IMR-90 (cell line): ENCODE measurements around the gene RNFT2. TPM values are rescaled to one million over a fixed set of nuclear protein-coding genes. Genes with fewer than 3 reads are reported as not detected.

Experiments
- ATAC-seq: fragments of 200-7000 bp; cut with Tn5 transposase; 2 replicates; pipeline ENCODE4 v1.9.1; 2020; ENCODE audit warnings: low read depth, mild to moderate bottlenecking, moderate library complexity
- BruUV-seq: library from RNA; stranded (reverse); fragments of 400-500 nt; replicated peaks from 2 replicates; lab custom pipeline; 2021; lab: Mats Ljungman, UMichigan
- CTCF ChIA-PET: fragments of 300-600 bp; formaldehyde crosslinking; extraction: SDS; loops from one replicate; lab custom pipeline; 2021; ENCODE audit warnings: antibody characterized with exemption; lab: Yijun Ruan, JAX
- POLR2A ChIA-PET: fragments of 300-600 bp; sonication (Branson Sonifier 250); formaldehyde crosslinking; loops from one replicate; lab custom pipeline; 2022; ENCODE audit warnings: antibody characterized with exemption; ENCODE audit not compliant: unreplicated experiment; lab: Charles Lee
- DNase-seq: peaks from one replicate; pipeline ENCODE4 v3.0.0; 2013
- H2AFZ ChIP-seq: replicated peaks from 2 replicates; pipeline ENCODE3; 2013; ENCODE audit warnings: low read length, mild to moderate bottlenecking; ENCODE audit not compliant: poor library complexity
- H2AK5ac ChIP-seq: 2 replicates; pipeline ENCODE4 v1.6.1; 2013; ENCODE audit warnings: low read depth, low read length, inconsistent platforms
- H2AK9ac ChIP-seq: replicated peaks from 2 replicates; pipeline ENCODE3; 2013; ENCODE audit warnings: mild to moderate bottlenecking, low read depth, low read length, moderate library complexity; ENCODE audit not compliant: poor library complexity
- H2BK120ac ChIP-seq: 2 replicates; pipeline ENCODE4 v1.6.1; 2013; ENCODE audit warnings: low read depth, low read length, inconsistent platforms
- H2BK15ac ChIP-seq: 3 replicates; pipeline ENCODE4 v1.6.1; 2013; ENCODE audit warnings: low read depth, low read length, inconsistent platforms
- H2BK20ac ChIP-seq: 2 replicates; pipeline ENCODE4 v1.6.1; 2013; ENCODE audit warnings: low read depth, mild to moderate bottlenecking, inconsistent platforms, low read length, moderate library complexity
- H2BK5ac ChIP-seq: 2 replicates; pipeline ENCODE4 v1.6.1; 2013; ENCODE audit warnings: mild to moderate bottlenecking, low read depth, low read length, inconsistent platforms; ENCODE audit not compliant: poor library complexity, severe bottlenecking
- H3K14ac ChIP-seq: replicated peaks from 2 replicates; pipeline ENCODE4 v1.6.1; 2013; ENCODE audit warnings: low read depth, low read length, inconsistent platforms
- H3K18ac ChIP-seq: 2 replicates; pipeline ENCODE4 v1.6.1; 2013; ENCODE audit warnings: low read depth, low read length, control low read depth
- H3K23ac ChIP-seq: 2 replicates; pipeline ENCODE4 v1.6.1; 2013; ENCODE audit warnings: low read depth, low read length, inconsistent platforms
- H3K27ac ChIP-seq: 2 replicates; pipeline ENCODE4 v1.5.1; 2013; ENCODE audit warnings: mild to moderate bottlenecking, control low read depth, low read length; ENCODE audit not compliant: insufficient read depth
- H3K27me3 ChIP-seq: 2 replicates; pipeline ENCODE4 v1.6.1; 2013; ENCODE audit warnings: low read length; ENCODE audit not compliant: control insufficient read depth, insufficient read depth
- H3K36me3 ChIP-seq: 2 replicates; pipeline ENCODE4 v1.6.1; 2013; ENCODE audit warnings: low read length, mixed read lengths; ENCODE audit not compliant: control insufficient read depth, insufficient read depth
- H3K4ac ChIP-seq: 2 replicates; pipeline ENCODE4 v1.6.1; 2013; ENCODE audit warnings: low read depth, low read length, inconsistent platforms
- H3K4me1 ChIP-seq: 2 replicates; pipeline ENCODE4 v1.6.1; 2013; ENCODE audit warnings: low read length, mixed read lengths; ENCODE audit not compliant: control insufficient read depth, insufficient read depth
- H3K4me2 ChIP-seq: 2 replicates; pipeline ENCODE4 v1.6.1; 2013; ENCODE audit warnings: low read depth, mild to moderate bottlenecking, control low read depth, low read length, moderate library complexity
- H3K4me3 ChIP-seq: 2 replicates; pipeline ENCODE4 v1.5.1; 2013; ENCODE audit warnings: low read depth, mild to moderate bottlenecking, control low read depth, low read length, moderate library complexity; ENCODE audit not compliant: insufficient read depth
- H3K56ac ChIP-seq: 2 replicates; pipeline ENCODE4 v1.6.1; 2013; ENCODE audit warnings: low read length, inconsistent platforms; ENCODE audit not compliant: insufficient read depth; ENCODE audit errors: extremely low read depth
- H3K79me1 ChIP-seq, 2 experiments: 2 replicates each; pipeline ENCODE4 v1.6.1; 2013; ENCODE audit warnings: low read length in 2 of 2, inconsistent platforms in 1 of 2, low read depth in 1 of 2
- H3K9ac ChIP-seq: 2 replicates; pipeline ENCODE4 v1.6.1; 2013; ENCODE audit warnings: low read depth, low read length, control low read depth
- H3K9me1 ChIP-seq: 2 replicates; pipeline ENCODE4 v1.6.1; 2013; ENCODE audit warnings: low read length, inconsistent platforms; ENCODE audit not compliant: insufficient read depth
- H3K9me3 ChIP-seq: 2 replicates; pipeline ENCODE4 v1.6.1; 2013; ENCODE audit warnings: low read length; ENCODE audit not compliant: control insufficient read depth, insufficient read depth
- H4K20me1 ChIP-seq: 2 replicates; pipeline ENCODE4 v1.6.1; 2013; ENCODE audit warnings: low read length, inconsistent platforms; ENCODE audit not compliant: insufficient read depth
- H4K5ac ChIP-seq: 2 replicates; pipeline ENCODE4 v1.6.1; 2013; ENCODE audit warnings: mild to moderate bottlenecking, low read depth, low read length, control low read depth
- H4K8ac ChIP-seq, 2 experiments: 2 replicates each; pipeline ENCODE4 v1.6.1; 2013; ENCODE audit warnings: low read depth in 2 of 2, low read length in 2 of 2, control low read depth in 1 of 2, inconsistent platforms in 1 of 2
- H4K91ac ChIP-seq: 2 replicates; pipeline ENCODE4 v1.6.1; 2013; ENCODE audit warnings: low read depth, low read length, inconsistent platforms; ENCODE audit not compliant: insufficient read depth
- CEBPB ChIP-seq: IDR thresholded peaks from 2 replicates; pipeline ENCODE4 v1.6.1; 2012; ENCODE audit warnings: low read depth, low read length, improper control_type of control experiment
- CHD1 ChIP-seq: IDR thresholded peaks from 2 replicates; pipeline ENCODE4 v1.6.1; 2012; ENCODE audit warnings: low read depth, low read length, improper control_type of control experiment
- MAFK ChIP-seq: IDR thresholded peaks from 2 replicates; pipeline ENCODE4 v1.6.1; 2012; ENCODE audit warnings: low read depth, low read length, improper control_type of control experiment
- MAZ ChIP-seq: IDR thresholded peaks from 2 replicates; pipeline ENCODE4 v1.6.1; 2012; ENCODE audit warnings: low read depth, mild to moderate bottlenecking, low read length, improper control_type of control experiment, moderate library complexity, borderline replicate concordance
- RCOR1 ChIP-seq: IDR thresholded peaks from 2 replicates; pipeline ENCODE4 v1.6.1; 2012; ENCODE audit warnings: mild to moderate bottlenecking, low read length, improper control_type of control experiment; ENCODE audit not compliant: insufficient replicate concordance
- RFX5 ChIP-seq: IDR thresholded peaks from 2 replicates; pipeline ENCODE4 v1.8.0; 2012; ENCODE audit warnings: low read depth, mild to moderate bottlenecking, low read length, moderate library complexity
- SMC3 ChIP-seq: fragments of 150-350 bp; IDR thresholded peaks from 2 replicates; pipeline ENCODE4 v1.6.1; 2016; ENCODE audit warnings: low read depth, mild to moderate bottlenecking, antibody characterized with exemption, low read length, moderate library complexity
- WGBS, 2 experiments: methylation state at CpG; one replicate each; pipeline versions ENCODE4 v1.1.5 to v1.1.7; 2013; ENCODE audit warnings: missing lambda C conversion rate in 2 of 2; ENCODE audit not compliant: insufficient read length in 1 of 2; ENCODE audit errors: extremely low coverage in 2 of 2; 5-methylcytosine and 5-hydroxymethylcytosine counted together
- dilution Hi-C: fragments of 300-500 bp; cut with HindIII; formaldehyde crosslinking; loops from one replicate; pipeline ENCODE4 v1.14.3; 2018; ENCODE audit warnings: low sequenced_read_pairs; ENCODE audit not compliant: unreplicated experiment
- in situ Hi-C: fragments of 300-500 bp; cut with MboI; formaldehyde crosslinking; loops from 3 replicates; pipeline ENCODE4 v1.14.3; 2019; ENCODE audit warnings: low sequenced_read_pairs, inconsistent platforms, mixed read lengths
- intact Hi-C: fragments of 100-400 bp; cut with micrococcal nuclease; formaldehyde crosslinking; loops from 2 replicates; pipeline ENCODE4 v1.10.0; 2022
- polyA plus RNA-seq, 3 experiments: library from polyadenylated mRNA; depleted of rRNA; stranded (reverse); fragments of >200 nt; gene quantifications; 2 replicates each; pipeline ENCODE4 v1.2.3, GENCODE V29; 2012; ENCODE audit warnings: low replicate concordance in 1 of 3
- total RNA-seq: library from RNA; depleted of rRNA; stranded (reverse); fragments of >200 nt; gene quantifications from 2 replicates; pipeline ENCODE4 v1.2.3, GENCODE V29; 2012
- TF ChIP-seq, protein P1 (sequence below): fragments of 150-350 bp; IDR thresholded peaks from 2 replicates; pipeline ENCODE4 v1.6.1; 2017; ENCODE audit warnings: mild to moderate bottlenecking, antibody characterized with exemption, low read length, low read depth
- TF ChIP-seq, protein P2 (sequence below): fragments of 150-350 bp; IDR thresholded peaks from 2 replicates; pipeline ENCODE4 v1.6.1; 2016; ENCODE audit warnings: low read depth, mild to moderate bottlenecking, low read length, moderate library complexity, borderline replicate concordance

RNFT2 gene
- total and polyA plus RNA-seq, 2 of the 4 experiments (the other 2 are of a cell fraction), result 1.6 to 2.3 TPM

GRCh38 chr12:116818948-116819832, 81.1 kb downstream of the RNFT2 start (continued):
- TF ChIP-seq, protein P1, sequence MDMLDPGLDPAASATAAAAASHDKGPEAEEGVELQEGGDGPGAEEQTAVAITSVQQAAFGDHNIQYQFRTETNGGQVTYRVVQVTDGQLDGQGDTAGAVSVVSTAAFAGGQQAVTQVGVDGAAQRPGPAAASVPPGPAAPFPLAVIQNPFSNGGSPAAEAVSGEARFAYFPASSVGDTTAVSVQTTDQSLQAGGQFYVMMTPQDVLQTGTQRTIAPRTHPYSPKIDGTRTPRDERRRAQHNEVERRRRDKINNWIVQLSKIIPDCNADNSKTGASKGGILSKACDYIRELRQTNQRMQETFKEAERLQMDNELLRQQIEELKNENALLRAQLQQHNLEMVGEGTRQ, result no peak; the same call in 1 of the 2 replicates
- TF ChIP-seq MAZ (no peak; the same call in none of the 2 replicates), MAFK (no peak)

GRCh38 chr12:116820064-116820656, 82.0 kb downstream of the RNFT2 start:
- Histone ChIP-seq H4K5ac (no peak overlapping the region), H3K9me1 (peaks cover 7% of the 10 kb centered on the region; the same call in 1 of the 2 replicates), H3K9ac (no peak overlapping the region), H3K27ac (no peak overlapping the region), H2AK9ac (no peak overlapping the region), H3K4ac (no peak overlapping the region), H3K27me3 (no peaks in the 10 kb centered on the region), H3K18ac (no peak overlapping the region), H3K4me1 (peaks cover 6% of the 10 kb centered on the region), H3K4me2 (no peak overlapping the region), H2BK120ac (no peak overlapping the region), H2BK15ac (no peak overlapping the region), H4K91ac (no peak overlapping the region), H2BK5ac (no peak overlapping the region), H3K9me3 (no peaks in the 10 kb centered on the region), H2BK20ac (no peak overlapping the region), H3K56ac (no peak overlapping the region), H2AK5ac (no peak overlapping the region), H3K4me3 (no peak overlapping the region), H4K8ac (no peak overlapping the region), H4K20me1 (no peaks in the 10 kb centered on the region), H3K36me3 (no peaks in the 10 kb centered on the region), H2AFZ (no peak overlapping the region), H3K23ac (no peak overlapping the region), H3K79me1 (peaks cover 7% of the 10 kb centered on the region in 2 experiments), H3K14ac (no peak overlapping the region)
- ChIA-PET CTCF (no interaction called here), POLR2A (no interaction called here)
- WGBS, 2 experiments, result no CpG with 5 or more reads among the region's 10 CpGs
- TF ChIP-seq CHD1 (no peak), RFX5 (peak; percentile 88), SMC3 (no peak), MAFK (no peak), CEBPB (no peak), RCOR1 (no peak), MAZ (no peak)
- TF ChIP-seq, protein P2, sequence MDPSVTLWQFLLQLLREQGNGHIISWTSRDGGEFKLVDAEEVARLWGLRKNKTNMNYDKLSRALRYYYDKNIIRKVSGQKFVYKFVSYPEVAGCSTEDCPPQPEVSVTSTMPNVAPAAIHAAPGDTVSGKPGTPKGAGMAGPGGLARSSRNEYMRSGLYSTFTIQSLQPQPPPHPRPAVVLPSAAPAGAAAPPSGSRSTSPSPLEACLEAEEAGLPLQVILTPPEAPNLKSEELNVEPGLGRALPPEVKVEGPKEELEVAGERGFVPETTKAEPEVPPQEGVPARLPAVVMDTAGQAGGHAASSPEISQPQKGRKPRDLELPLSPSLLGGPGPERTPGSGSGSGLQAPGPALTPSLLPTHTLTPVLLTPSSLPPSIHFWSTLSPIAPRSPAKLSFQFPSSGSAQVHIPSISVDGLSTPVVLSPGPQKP, result no peak
- TF ChIP-seq, protein P1, result no peak
- intact Hi-C loops (no loop called here), in situ Hi-C loops (no loop called here), dilution Hi-C loops (no loop called here)
- BruUV-seq, result no TSS peak
- ATAC-seq, result no peak
- DNase-seq, result no peak
